ENCODE results near the gene FIGLA.

GRCh38 chr2:70806620-70807019 lies 16.2 kb upstream of the FIGLA start:
- TF ChIP-seq GATA2 (IDR thresholded peaks at IDR 0.05; ENCODE audit: low read depth, low read length) (no peak), GATA3 (IDR thresholded peaks at IDR 0.05; ENCODE audit: low read depth, low read length) (no peak)
